NCI-H2227 (cell line): ENCODE results near the gene STAG1.
"Not testable (repeated sequence)": the region's sequence is repeated elsewhere in the genome, so short reads cannot be mapped to it uniquely, and the experiment has no call there.

Experiments used
- DNase-seq: peaks from one replicate; lab custom pipeline; 2025; ENCODE audit not compliant: unreplicated experiment; lab: John Stamatoyannopoulos, UW

The STAG1 gene

DNA sequence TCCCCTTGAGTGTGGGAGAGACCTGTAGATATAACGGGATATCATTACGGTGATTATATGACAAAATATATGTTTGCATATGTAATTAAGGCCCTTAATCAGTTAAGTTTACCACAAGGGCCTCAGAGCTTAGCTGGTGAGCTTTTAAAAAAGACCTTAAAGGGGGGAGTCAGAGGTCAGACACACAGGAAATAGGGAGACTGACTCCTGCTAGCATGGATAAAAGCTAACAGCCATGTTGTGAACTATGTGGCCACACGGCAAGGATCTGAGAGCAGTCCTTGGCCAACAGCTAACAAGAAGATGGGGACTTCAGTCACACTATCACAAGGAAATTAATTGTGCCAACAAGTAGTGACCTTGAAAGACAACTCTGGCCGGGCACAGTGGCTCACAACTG lies 3.1 kb downstream of the STAG1 start:
- DNase-seq = no peak

DNA sequence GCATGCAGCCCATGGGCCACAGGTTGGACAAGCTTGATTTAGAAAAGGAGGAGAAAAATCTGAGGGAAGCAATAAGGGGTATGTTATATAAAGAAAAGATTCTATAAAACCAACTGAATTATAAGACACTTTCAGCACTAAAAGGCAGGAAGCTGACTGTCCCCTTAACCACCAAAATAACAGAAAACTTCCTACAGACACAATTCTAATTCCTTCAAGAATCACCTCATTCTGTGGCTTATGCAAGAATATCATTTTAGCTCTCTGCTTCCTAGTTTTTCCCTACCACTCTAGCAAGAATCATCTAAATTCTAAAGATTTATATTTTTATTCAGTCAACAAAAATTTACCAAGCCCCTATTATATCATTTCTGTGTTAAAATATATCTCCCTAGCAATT lies 6.3 kb downstream of the STAG1 start:
- no peak for DNase-seq

DNA sequence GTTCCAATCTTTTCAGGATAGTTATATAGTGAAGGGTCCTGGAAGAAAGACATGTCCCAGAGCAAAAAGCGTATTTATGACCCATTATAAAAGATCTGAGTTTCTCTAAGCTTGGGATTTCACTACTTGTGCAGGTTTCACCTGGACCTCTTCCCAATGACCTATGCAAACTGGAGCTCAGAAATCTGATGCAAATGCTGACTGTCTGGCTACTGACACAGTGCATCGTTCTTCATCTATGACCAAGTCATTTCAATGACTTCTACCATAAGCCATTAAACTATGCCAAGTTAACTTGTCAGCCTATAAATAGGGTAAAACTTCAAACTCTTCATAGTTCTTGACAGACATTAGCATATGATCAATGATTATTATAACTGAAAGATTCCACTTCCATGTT lies 11.1 kb downstream of the STAG1 start:
- no peak for DNase-seq

DNA sequence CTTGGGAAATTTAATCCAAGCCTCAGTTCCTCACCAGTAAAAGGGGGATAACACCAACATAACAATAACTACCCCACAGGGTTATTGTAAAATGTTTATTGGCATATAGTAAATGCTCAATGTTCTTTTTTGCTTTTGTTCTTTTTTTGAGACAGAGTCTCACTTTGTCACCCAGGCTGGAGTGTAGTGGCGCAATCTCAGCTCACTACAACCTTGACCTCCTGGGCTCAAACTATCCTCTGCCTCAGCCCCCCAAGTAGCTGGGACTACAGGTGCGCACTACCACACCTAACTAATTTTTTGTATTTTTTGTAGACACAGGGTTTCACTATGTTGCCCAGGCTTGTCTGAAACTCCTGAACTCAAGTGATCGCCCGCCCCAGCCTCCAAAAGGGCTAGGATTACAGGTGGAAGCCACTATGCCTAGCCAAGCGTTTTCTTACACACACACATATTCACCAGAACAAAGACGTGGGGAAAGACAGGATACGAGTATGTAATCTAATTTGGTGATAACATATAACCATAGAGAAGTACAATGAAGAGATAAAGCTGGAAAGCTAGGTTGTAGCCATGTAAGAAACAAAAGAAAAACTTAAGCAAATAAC lies 11.7 kb downstream of the STAG1 start:
- no peak for DNase-seq

DNA sequence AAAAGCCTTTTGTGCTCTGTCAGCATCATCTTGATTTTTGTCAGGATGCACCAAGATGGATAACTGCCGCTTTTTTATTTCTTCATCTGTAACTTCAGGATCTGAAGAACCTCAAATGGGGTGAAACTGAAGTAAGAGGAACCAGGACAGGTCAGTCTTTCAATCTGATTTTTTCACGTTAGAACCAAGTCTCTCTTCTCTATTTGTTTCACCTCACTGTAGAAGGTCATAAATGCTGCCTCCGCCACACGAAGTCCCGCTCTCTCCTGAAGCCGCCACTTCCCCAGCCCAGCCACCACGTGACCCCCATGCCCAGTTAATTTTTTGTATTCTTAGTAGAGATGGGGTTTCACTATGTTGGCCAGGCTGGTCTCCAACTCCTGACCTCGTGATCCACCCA lies 15.2 kb downstream of the STAG1 start:
- DNase-seq = not testable (repeated sequence)

DNA sequence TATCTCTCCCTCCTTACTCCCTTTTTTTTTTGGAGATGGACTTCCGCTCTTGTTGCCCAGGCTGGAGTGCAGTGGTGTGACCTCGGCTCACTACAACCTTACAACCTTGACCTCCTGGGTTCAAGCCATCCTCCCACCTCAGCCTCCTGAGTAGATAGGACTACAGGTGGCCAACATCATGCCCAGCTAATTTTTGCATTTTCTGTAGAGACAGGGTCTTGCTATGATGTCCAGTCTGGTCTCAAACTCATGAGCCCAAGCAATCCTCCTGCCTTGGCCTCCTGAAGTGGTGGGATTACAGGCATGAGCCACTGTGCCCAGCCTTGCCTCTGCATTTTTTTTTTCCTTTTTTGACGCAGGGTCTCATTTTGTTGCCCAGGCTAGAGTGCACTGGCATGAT lies 17.1 kb downstream of the STAG1 start:
- DNase-seq = no peak

DNA sequence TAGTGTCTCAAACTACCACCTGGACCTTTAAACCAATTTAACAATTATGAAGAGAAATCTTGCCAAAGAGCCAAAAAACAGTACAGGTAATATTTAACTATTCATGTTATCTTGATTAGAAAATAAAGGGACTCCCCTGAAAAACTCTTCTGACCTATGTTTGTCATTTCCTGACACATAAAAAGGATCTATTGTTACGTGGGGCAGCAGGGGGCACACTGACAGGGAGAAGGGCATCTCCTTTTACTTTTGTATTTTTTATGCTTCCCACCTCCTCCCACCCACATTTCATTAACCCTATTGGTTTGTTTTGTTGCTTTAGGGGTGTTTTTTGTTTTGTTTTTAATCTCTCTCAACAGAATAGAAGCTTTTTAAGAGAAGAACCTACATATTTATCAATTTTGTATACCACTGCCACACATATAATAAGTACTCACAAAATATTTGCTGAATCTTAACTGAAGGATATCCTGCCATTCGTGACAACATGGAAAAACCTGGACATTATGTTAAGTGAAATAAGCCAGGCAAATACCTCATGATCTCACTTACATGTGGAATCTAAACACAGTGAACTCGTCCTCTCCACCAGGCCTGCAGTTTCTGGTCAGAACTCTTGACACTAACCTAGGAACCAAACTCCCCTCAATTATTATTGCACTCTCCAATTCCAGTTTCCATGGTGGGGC lies 17.7 kb downstream of the STAG1 start:
- no peak for DNase-seq

DNA sequence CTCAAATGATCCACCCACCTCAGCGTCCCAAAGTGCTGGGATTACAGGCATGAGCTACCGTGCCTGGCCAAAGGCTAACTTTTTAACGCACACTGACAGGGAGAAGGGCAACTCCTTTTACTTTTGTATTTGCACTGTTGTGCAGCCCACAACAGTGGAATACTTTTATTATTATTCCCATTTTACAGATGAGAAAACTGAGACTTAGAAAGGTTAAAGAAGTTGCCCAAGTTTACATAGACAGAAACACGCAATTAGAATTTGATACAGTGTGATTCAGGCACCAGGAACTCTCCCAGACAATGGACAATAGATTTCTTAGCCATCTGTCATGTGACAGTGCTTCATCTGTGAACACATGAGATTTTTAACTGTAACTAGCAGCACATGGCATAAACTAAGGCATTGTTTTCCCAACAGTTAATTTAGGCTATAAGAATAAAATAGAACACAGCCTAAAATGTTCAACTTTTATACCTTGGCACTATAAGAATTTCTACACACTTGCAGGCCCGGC lies 18.8 kb downstream of the STAG1 start:
- no peak for DNase-seq

DNA sequence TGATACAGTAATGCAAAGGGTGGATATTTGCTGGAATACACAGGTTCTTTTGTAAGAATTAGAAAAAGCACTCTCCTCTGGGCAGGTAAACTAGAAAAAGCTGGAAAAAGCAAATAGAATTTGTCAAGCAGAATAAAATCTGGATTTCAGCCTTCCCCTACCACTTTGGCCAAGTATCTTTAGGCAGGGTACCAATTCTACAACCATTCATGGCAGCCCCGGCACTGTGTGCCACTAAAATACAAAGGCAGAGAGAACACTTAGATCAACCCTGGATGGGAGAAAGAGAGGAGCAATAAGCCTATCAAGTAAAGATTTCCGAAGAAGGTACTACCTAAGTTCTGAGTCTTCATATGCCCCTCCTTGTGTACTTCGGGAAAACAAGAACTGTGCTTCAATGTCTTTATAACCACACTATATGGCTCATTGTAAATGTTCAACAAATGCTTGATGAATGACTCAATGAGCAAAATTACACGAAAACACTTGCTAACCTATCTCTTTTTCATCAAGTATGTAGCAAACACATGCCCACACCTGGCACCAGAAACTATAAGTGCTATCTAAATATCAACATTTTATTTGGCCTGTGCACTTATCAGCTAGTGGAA lies 20.8 kb downstream of the STAG1 start:
- no peak for DNase-seq

DNA sequence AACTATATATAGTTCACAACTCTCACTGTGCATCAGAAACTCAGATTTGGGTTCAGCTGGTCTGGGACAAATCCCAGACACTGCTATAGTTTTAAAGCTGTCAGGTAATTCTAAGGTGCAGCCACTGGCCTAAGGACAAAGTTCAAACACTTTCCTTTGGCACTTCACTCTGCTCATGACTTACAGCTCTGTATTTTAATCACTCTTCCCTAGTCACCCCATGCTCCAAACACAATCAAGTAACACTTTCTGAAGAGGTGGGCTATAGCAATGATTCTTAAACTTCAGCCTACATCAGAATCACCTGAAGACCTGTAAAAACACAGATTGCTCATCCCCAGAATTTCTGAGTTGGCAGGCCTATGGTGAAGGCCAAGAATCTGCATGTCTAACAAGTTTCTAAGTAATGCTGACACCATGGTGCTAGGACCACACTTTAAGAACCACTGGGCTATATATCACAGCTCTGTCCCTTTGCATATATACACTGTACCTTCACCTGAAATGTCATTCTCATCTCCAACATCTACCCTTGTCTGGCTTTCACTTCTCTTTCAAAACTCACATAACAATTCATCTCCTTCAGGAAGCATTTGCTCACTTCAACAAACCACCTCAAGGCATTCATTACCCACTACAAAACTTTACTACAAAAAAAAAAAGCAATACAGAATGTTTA lies 21.4 kb downstream of the STAG1 start:
- no peak for DNase-seq

DNA sequence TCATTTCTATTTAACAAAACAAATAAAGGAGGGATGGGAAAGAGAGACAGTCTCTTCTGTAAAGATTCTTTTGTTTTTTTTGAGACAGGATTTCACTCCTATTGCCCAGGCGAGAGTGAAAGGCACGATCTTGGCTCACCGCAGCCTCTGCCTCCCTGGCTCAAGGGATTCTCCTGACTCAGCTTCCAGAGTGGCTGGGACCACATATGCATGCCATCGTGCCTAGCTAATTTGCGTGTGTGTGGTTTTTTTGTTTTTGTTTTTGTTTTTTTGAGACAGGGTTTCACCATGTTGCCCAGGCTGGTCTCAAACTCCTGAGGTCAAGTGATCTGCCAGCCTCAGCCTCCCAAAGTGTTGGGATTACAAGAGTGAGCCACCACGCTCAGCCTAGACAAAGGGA lies 23.3 kb downstream of the STAG1 start:
- DNase-seq = no peak

DNA sequence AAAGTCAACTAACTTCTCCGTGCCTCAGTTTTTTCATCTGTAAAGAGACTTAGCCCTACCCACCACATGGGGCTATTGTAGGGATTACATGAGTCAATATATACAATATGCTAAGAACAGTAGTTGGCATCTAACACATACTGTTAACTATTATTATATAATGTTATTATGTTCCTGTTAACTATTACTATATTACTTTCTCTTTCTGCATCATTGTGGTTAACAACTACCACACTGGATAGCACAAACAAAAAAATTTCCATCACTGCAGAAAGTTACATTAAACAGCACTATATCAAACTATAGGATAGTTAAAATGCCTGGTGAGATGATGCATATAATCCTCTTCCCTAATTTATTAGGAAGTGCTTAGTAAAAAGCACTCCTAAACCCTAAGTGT lies 23.7 kb downstream of the STAG1 start:
- DNase-seq = no peak

DNA sequence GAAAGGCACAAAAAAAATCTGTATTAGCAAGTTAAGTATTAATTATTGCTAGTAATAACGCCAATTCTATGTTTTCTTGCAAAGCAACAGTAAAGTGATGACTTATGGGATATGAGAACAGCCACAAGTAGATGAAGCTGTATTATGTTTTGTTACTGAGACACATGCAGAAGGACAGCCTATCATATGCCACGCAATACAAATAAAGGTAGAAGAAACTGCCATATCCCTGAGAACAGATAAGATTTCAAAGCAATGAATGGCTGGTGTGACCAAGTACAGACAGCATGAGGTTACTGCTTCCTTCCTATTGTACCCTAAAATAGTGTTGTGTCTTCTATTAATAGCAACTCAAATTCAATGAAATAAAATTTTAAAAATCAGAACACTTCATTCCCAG lies 26.7 kb downstream of the STAG1 start:
- no peak for DNase-seq

DNA sequence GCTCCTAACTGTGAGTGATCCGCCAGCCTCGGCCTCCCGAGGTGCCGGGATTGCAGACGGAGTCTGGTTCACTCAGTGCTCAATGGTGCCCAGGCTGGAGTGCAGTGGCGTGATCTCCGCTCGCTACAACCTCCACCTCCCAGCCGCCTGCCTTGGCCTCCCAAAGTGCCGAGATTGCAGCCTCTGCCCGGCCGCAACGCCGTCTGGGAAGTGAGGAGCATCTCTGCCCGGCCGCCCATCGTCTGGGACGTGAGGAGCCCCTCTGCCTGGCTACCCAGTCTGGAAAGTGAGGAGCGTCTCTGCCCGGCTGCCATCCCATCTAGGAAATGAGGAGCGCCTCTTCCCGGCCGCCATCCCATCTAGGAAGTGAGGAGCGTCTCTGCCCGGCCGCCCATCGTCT lies 29.3 kb downstream of the STAG1 start:
- not testable (repeated sequence) for DNase-seq

DNA sequence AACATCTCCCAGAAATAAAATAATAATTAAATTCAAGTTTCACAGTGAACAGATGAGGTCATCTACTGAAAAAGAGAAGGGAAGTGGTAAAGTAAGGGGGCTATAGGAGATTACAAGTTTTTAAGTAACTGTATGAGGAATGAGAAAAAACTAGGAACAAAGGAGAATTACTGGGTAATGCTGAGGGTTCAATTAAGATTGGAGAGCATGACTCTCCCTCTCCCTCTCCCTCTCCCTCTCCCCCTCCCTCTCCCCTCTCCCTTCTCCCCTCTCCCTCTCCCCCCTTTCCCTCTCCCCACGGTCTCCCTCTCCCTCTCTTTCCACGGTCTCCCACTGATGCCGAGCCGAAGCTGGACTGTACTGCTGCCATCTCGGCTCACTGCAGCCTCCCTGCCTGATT lies 29.8 kb downstream of the STAG1 start:
- not testable (repeated sequence) for DNase-seq

DNA sequence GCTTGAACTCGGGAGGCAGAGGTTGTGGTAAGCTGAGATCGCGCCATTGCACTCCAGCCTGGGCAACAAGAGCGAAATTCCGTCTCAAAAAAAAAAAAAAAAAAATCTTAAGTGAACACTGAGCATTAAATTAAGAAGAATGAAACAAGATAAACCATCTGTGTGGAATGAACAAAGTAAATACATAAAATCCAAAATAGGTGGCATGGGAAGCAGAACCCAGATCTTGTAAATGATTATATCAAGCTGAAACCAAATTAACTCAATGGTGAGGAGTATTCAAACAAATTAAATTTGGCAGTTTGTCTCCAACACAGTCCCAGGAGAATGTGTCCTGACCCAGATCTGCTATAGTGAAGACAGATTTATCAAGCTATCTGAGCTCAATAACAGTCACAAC lies 32.1 kb downstream of the STAG1 start:
- no peak for DNase-seq

DNA sequence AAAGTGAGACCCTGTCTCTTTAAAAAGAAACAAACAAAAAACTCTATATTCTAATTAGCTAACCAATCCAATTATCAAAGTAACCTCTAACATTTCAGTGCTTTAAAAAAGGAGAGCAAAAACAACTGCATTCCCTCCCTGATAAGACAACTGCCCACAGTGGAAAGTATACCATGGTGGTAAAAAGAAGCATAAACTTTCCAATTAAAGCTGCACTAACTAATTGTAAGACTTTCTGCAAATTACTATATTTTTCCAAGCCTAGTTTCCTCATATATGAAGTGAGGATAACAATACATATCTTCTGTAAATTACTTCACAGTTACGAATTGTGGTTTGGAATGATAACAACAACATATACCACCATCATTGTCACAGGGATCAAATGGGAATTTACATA lies 35.5 kb downstream of the STAG1 start:
- no peak for DNase-seq

DNA sequence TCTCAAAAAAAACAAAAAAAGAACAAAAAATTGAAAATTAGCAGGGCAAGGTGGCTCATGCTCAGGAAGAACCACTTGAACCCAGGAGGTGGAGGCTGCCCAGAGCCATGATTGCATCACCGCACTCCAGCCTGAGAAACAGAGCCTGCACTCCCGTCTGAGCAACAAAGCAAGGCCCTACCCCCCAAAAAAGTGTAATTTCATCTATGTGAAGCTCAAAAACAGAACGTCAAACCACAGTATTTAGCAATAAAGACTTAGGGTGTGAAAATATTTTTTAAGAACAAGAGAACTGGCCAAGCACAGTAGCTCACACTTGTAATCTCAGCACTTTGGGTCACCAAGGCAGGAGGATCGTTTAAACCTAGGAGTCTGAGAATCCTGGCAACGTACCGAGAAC lies 38.2 kb downstream of the STAG1 start:
- no peak for DNase-seq

DNA sequence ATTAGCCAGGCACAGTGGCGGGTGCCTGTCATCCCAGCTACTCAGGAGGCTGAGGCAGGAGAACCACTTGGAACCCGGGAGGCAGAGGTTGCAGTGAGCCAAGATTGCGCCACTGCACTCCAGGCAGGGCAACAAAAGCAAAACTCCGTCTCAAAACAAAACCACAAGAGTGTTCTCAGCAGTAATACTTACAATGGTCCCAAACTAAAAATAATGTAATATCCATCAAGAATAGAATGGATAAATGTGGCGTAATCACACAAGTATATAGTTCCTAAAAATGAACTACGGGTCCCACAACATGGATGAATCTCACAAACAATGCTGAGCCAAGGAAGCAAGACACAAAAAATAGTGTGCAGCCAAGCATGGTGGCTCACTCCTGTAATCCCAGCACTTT lies 39.2 kb downstream of the STAG1 start:
- no peak for DNase-seq

DNA sequence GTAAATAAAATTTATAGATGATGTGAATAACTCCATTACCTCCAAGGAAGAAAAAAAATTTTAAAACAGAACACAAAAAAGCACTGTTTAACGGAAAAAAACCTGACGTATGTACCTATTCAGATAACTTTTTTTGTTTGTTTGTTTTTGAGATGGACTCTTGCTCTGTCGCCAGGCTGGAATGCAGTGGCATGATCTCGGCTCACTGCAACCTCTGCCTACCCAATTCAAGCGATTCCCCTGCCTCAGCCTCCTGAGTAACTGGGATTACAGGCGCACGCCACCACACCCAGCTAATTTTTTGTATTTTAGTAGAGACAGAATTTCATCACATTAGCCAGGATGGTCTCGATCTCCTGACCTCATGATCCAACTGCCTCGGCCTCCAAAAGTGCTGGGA lies 40.3 kb downstream of the STAG1 start:
- not testable (repeated sequence) for DNase-seq

DNA sequence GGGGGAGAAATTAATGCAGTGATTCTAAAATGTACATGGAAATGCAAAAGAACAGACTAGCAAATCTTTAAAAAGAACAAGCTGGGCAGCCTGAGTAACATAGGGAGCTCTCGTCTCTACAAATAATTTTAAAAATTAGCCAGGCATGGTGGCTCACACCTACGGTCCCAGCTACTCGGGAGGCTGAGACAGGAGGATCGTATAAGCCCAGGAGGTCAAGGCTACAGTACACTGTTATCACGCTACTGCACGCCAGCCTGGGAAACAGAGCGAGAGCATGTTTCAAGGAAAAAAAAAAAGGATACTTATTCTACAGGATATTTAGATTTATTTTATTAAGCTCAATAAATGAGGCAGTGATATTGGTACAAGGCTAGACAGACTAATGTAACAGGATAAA lies 40.9 kb downstream of the STAG1 start:
- DNase-seq = no peak

DNA sequence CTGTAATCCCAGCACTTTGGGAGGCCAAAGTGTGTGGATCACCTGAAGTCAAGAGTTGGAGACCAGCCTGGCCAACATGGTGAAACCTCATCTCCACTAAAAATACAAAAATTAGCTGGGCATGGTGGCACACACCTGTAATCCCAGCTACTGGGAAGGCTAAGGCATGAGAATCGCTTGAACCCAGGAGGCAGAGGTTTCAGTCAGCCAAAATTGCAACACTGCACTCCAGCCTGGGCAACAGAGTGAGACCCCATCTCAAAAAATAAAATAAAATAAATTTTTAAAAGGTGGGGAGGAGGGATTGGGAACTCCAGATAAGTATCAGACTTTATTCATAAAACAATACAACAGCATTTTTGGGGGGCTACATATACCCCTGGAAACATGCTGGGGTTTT lies 42.4 kb downstream of the STAG1 start:
- DNase-seq = not testable (repeated sequence)
